Measurements from ENCODE around the gene BCL11B. TPM values are rescaled to one million over a fixed set of nuclear protein-coding genes. Genes with fewer than 3 reads are reported as not detected.

BCL11B gene
- total RNA-seq, 1 experiment from 2014 or later = 0.24 TPM

- no peak for TF ChIP-seq CTCF (IDR thresholded peaks at IDR 0.05; ENCODE audit: unreplicated experiment)
- no TSS peak for BruUV-seq (replicated peaks)
- intact Hi-C loops (cut with micrococcal nuclease; ENCODE audit: unreplicated experiment) = no loop called here
- Mint-ChIP-seq H3K9me3 (ENCODE audit: low read depth, unreplicated experiment) (peaks cover 4% of the 10 kb centered on the region), H3K27ac (ENCODE audit: unreplicated experiment) (no peak overlapping the region), H3K4me1 (ENCODE audit: low read depth, unreplicated experiment) (no peaks in the 10 kb centered on the region), H3K36me3 (ENCODE audit: insufficient read depth, unreplicated experiment) (no peaks in the 10 kb centered on the region), H3K4me3 (ENCODE audit: low read depth, unreplicated experiment) (no peak overlapping the region), H3K27me3 (ENCODE audit: unreplicated experiment) (peaks cover 9% of the 10 kb centered on the region)
- CTCF ChIA-PET = no interaction called here
- DNase-seq = no peak
These were observed 38.6 kb downstream of the BCL11B start for GRCh38 chr14:99233222-99234035.

GRCh38 chr14:99232714-99233214 is 39.2 kb downstream of the BCL11B start:
- intact Hi-C loops (cut with micrococcal nuclease; ENCODE audit: unreplicated experiment) = no loop called here
- CTCF ChIA-PET = no interaction called here
- Mint-ChIP-seq H3K27ac (ENCODE audit: unreplicated experiment) (no peak overlapping the region), H3K36me3 (ENCODE audit: insufficient read depth, unreplicated experiment) (no peaks in the 10 kb centered on the region), H3K9me3 (ENCODE audit: low read depth, unreplicated experiment) (peaks cover 4% of the 10 kb centered on the region), H3K4me1 (ENCODE audit: low read depth, unreplicated experiment) (no peaks in the 10 kb centered on the region), H3K4me3 (ENCODE audit: low read depth, unreplicated experiment) (no peak overlapping the region), H3K27me3 (ENCODE audit: unreplicated experiment) (peaks cover 11% of the 10 kb centered on the region)
- no peak for DNase-seq
- BruUV-seq (replicated peaks) = no TSS peak
- no peak for TF ChIP-seq CTCF (IDR thresholded peaks at IDR 0.05; ENCODE audit: unreplicated experiment)

GRCh38 chr14:99231850-99232713 is 39.9 kb downstream of the BCL11B start:
- Mint-ChIP-seq H3K4me3 (ENCODE audit: low read depth, unreplicated experiment) (no peak overlapping the region), H3K36me3 (ENCODE audit: insufficient read depth, unreplicated experiment) (no peaks in the 10 kb centered on the region), H3K27me3 (ENCODE audit: unreplicated experiment) (peaks cover 11% of the 10 kb centered on the region), H3K27ac (ENCODE audit: unreplicated experiment) (no peak overlapping the region), H3K4me1 (ENCODE audit: low read depth, unreplicated experiment) (no peaks in the 10 kb centered on the region), H3K9me3 (ENCODE audit: low read depth, unreplicated experiment) (peaks cover 4% of the 10 kb centered on the region)
- intact Hi-C loops (cut with micrococcal nuclease; ENCODE audit: unreplicated experiment) = no loop called here
- DNase-seq = no peak
- no TSS peak for BruUV-seq (replicated peaks)
- CTCF ChIA-PET = no interaction called here
- no peak for TF ChIP-seq CTCF (IDR thresholded peaks at IDR 0.05; ENCODE audit: unreplicated experiment)

GRCh38 chr14:99231161-99231849 is 40.7 kb downstream of the BCL11B start:
- H3K27ac Mint-ChIP-seq (ENCODE audit: unreplicated experiment) = no peak overlapping the region
- peaks cover 4% of the 10 kb centered on the region for H3K9me3 Mint-ChIP-seq (ENCODE audit: low read depth, unreplicated experiment)
- BruUV-seq (replicated peaks) = no TSS peak
- intact Hi-C loops (cut with micrococcal nuclease; ENCODE audit: unreplicated experiment) = no loop called here
- H3K36me3 Mint-ChIP-seq (ENCODE audit: insufficient read depth, unreplicated experiment) = no peaks in the 10 kb centered on the region
- peaks cover 11% of the 10 kb centered on the region for H3K27me3 Mint-ChIP-seq (ENCODE audit: unreplicated experiment)
- no peak for DNase-seq
- CTCF ChIA-PET = interaction anchor here (0.6 kb wide), 1 partner anchor 87 kb away, joined by 3 read pairs; no protein-coding TSS in a partner anchor
- TF ChIP-seq CTCF (IDR thresholded peaks at IDR 0.05; ENCODE audit: unreplicated experiment) = no peak
- H3K4me3 Mint-ChIP-seq (ENCODE audit: low read depth, unreplicated experiment) = no peak overlapping the region
- H3K4me1 Mint-ChIP-seq (ENCODE audit: low read depth, unreplicated experiment) = no peaks in the 10 kb centered on the region
